Karpas-422 (cell line): ENCODE measurements around the gene SLC25A36. TPM values are rescaled to one million over a fixed set of nuclear protein-coding genes. Genes with fewer than 3 reads are reported as not detected.

ENCODE experiments used
- DNase-seq: peaks from one replicate; pipeline ENCODE4 v3.0.0-alpha.2; 2015
- H2AFZ ChIP-seq: fragments of 200-600 bp; sonication (generic); 2 replicates; pipeline ENCODE4 v1.6.1; 2014; ENCODE audit warnings: antibody characterized with exemption, low read length, mixed read lengths
- H3K27ac ChIP-seq: fragments of 200-600 bp; sonication (generic); 2 replicates; pipeline ENCODE4 v1.5.1; 2014; ENCODE audit warnings: mild to moderate bottlenecking, low read length, moderate library complexity
- H3K27me3 ChIP-seq: fragments of 200-600 bp; sonication (generic); 2 replicates; pipeline ENCODE4 v1.6.1; 2014; ENCODE audit warnings: low read length, mixed read lengths
- H3K36me3 ChIP-seq: fragments of 200-600 bp; sonication (generic); 2 replicates; pipeline ENCODE4 v1.6.1; 2014; ENCODE audit warnings: low read length, mixed read lengths; ENCODE audit not compliant: insufficient read depth
- H3K4me1 ChIP-seq: fragments of 200-600 bp; sonication (generic); 2 replicates; pipeline ENCODE4 v1.6.1; 2014; ENCODE audit warnings: mild to moderate bottlenecking, low read length, mixed read lengths
- H3K4me2 ChIP-seq: fragments of 200-600 bp; sonication (generic); 2 replicates; pipeline ENCODE4 v1.6.1; 2014; ENCODE audit warnings: low read length, low read depth, mild to moderate bottlenecking; ENCODE audit not compliant: poor library complexity, severe bottlenecking
- H3K4me3 ChIP-seq: fragments of 200-600 bp; sonication (generic); 2 replicates; pipeline ENCODE4 v1.5.1; 2014; ENCODE audit warnings: mild to moderate bottlenecking, antibody characterized with exemption, low read length, mixed read lengths
- H3K79me2 ChIP-seq: fragments of 200-600 bp; sonication (generic); 2 replicates; pipeline ENCODE4 v1.6.1; 2014; ENCODE audit warnings: mild to moderate bottlenecking, low read length, mixed read lengths
- H3K9ac ChIP-seq: fragments of 200-600 bp; sonication (generic); 2 replicates; pipeline ENCODE4 v1.6.0; 2014; ENCODE audit warnings: low read length
- H3K9me2 ChIP-seq: fragments of 200-600 bp; sonication (generic), shearing (Covaris generic); replicated peaks from 2 replicates; pipeline ENCODE4 v1.6.0; 2014; ENCODE audit warnings: mild to moderate bottlenecking, low read length, moderate library complexity; ENCODE audit not compliant: insufficient read depth
- H3K9me3 ChIP-seq: fragments of 300-700, 200-600 bp; sonication (generic); 2 replicates; pipeline ENCODE4 v1.6.1; 2014; ENCODE audit warnings: low read length, mixed read lengths
- H4K20me1 ChIP-seq: fragments of 200-600 bp; sonication (generic); 2 replicates; pipeline ENCODE4 v1.6.1; 2014; ENCODE audit warnings: mild to moderate bottlenecking, antibody characterized with exemption, low read length, low read depth; ENCODE audit not compliant: insufficient read depth
- total RNA-seq: library from RNA; depleted of rRNA; stranded (reverse); fragments of >200 nt; shearing (Covaris generic); gene quantifications from 2 replicates; pipeline ENCODE4 v1.2.3, GENCODE V29; 2014; ENCODE audit warnings: low replicate concordance

The SLC25A36 gene
- total RNA-seq, 1 experiment from 2014 or later = 204 TPM

DNA sequence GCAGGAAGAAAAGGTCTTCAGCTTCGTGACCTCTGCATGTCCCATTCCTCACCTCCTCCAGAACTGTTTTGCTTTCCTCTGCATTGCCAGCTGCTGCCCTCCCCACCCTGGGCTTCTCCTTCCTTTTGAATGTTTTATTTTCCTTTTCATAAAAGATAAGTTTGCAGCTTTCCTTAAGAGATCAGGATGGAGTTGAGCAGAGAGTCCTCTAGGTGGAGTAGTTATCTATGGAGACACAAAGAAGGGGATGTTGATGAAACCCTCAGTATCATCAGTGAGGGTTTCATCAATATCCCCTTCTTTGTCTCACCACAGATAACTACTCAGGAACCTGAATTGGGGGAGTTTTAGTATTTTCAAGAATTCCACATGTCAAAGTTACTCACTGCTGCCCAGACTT lies 19.0 kb upstream of the SLC25A36 start:
- no peak overlapping the region for H3K27ac ChIP-seq
- no peaks in the 10 kb centered on the region for H3K9me2 ChIP-seq
- H3K4me2 ChIP-seq = no peak overlapping the region
- H3K27me3 ChIP-seq = no peaks in the 10 kb centered on the region
- peaks cover 5% of the 10 kb centered on the region; the same call in 1 of the 2 replicates for H3K4me1 ChIP-seq
- H3K9me3 ChIP-seq = no peaks in the 10 kb centered on the region
- no peak overlapping the region for H2AFZ ChIP-seq
- H3K36me3 ChIP-seq = no peaks in the 10 kb centered on the region
- peak; percentile 66 for DNase-seq
- no peaks in the 10 kb centered on the region for H3K79me2 ChIP-seq
- H3K4me3 ChIP-seq = no peak overlapping the region
- H3K9ac ChIP-seq = no peak overlapping the region
- H4K20me1 ChIP-seq = no peaks in the 10 kb centered on the region

DNA sequence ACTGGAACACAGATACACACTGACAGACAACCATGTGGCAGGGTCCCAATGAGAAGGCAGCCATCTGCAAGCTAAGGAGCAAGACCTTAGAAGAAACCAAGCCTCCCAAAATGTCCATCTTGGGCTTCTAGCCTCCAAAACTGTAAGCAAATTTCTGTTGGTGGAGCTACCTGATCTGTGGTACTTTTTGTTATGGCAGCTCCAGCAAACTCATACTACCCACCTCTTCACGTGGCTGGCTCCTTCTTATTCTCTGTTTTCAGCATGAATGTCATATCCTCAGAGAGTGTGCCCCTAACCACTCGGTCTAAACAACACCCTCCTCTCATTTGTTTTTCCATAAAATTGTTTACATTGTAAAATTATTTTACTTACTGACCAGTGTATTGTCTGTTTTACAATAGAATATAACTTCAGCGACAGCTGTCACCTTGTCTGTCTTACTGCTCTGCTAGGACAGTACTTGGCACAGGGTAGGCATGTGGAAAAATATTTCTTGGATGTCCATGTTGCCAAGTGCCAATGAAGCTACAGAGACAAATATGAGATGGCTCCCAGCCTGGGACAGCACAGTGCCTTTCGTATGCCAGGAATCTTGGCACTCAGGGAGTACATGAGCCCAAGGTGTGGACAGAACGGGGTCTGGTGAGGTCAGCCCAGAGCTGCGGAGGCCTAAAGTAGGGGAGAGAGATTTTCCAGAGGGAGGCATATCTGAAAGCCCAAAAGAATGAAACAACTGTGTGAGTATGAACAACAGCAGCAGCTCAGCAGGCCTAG lies 17.4 kb upstream of the SLC25A36 start:
- no peaks in the 10 kb centered on the region for H3K36me3 ChIP-seq
- peaks cover 5% of the 10 kb centered on the region; the same call in 1 of the 2 replicates for H3K4me1 ChIP-seq
- no peaks in the 10 kb centered on the region for H3K27me3 ChIP-seq
- H3K79me2 ChIP-seq = no peaks in the 10 kb centered on the region
- H3K4me2 ChIP-seq = no peak overlapping the region
- no peak for DNase-seq
- H3K9ac ChIP-seq = no peak overlapping the region
- H2AFZ ChIP-seq = no peak overlapping the region
- H3K9me3 ChIP-seq = no peaks in the 10 kb centered on the region
- H4K20me1 ChIP-seq = no peaks in the 10 kb centered on the region
- H3K4me3 ChIP-seq = no peak overlapping the region
- no peak overlapping the region for H3K27ac ChIP-seq
- no peaks in the 10 kb centered on the region for H3K9me2 ChIP-seq

DNA sequence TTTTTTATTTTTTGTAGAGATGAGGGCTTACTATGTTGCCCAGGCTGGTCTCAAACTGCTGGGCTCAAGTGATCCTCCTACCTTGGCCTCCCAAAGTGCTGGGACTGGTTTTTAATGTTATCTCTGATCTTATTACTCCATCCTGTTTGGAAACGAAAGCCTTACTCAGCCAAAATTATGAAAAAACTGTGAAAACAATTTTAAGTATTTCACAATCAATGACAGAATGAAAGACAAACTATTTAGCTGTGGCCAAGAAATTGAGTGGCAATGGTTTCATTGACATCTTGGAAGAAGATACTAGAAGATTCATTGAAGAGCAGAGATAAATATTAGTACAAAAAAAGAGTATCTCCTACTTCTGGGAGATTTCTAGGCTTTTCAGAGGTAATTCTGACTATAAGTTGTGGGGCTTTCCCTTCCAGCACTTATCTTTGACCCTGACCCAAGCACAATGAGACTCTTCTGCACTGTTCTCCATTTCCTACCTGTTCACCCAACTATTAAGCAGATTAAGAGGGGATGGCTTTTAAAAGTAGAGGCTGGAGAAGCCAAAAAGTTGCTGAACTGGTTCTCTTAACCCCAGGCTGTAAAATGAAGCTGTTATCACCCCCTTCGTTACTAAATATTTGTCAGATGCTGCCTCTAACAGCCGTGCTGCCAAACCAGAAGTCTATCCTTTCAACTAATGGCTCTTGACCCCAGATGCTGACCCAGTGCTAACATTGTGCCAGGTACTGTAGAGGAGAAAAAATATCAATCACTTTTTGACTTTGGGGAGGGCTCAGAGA lies 14.2 kb upstream of the SLC25A36 start:
- no peak overlapping the region for H3K9ac ChIP-seq
- no peak overlapping the region for H2AFZ ChIP-seq
- no peaks in the 10 kb centered on the region for H3K9me2 ChIP-seq
- no peak for DNase-seq
- H3K4me1 ChIP-seq = peaks cover 5% of the 10 kb centered on the region; the same call in 1 of the 2 replicates
- no peaks in the 10 kb centered on the region for H3K27me3 ChIP-seq
- no peaks in the 10 kb centered on the region for H4K20me1 ChIP-seq
- no peaks in the 10 kb centered on the region for H3K9me3 ChIP-seq
- H3K4me2 ChIP-seq = no peak overlapping the region
- no peak overlapping the region for H3K27ac ChIP-seq
- no peak overlapping the region for H3K4me3 ChIP-seq
- no peaks in the 10 kb centered on the region for H3K36me3 ChIP-seq
- no peaks in the 10 kb centered on the region for H3K79me2 ChIP-seq

GRCh38 chr3:140929446-140929845 lies 12.2 kb upstream of the SLC25A36 start:
- Histone ChIP-seq H3K4me3 (no peak overlapping the region), H3K9ac (no peak overlapping the region), H3K9me3 (no peaks in the 10 kb centered on the region), H4K20me1 (no peaks in the 10 kb centered on the region), H3K36me3 (no peaks in the 10 kb centered on the region), H3K27me3 (no peaks in the 10 kb centered on the region), H3K4me1 (peaks cover 5% of the 10 kb centered on the region; the same call in 1 of the 2 replicates), H3K9me2 (no peaks in the 10 kb centered on the region), H3K27ac (no peak overlapping the region), H2AFZ (no peak overlapping the region), H3K4me2 (no peak overlapping the region), H3K79me2 (no peaks in the 10 kb centered on the region)
- DNase-seq = no peak

GRCh38 chr3:140931016-140931454 lies 10.6 kb upstream of the SLC25A36 start:
- no peaks in the 10 kb centered on the region for H3K9me2 ChIP-seq
- H3K4me3 ChIP-seq = no peak overlapping the region; the same call in 1 of the 2 replicates
- H3K4me2 ChIP-seq = peak overlapping the region; percentile 28
- no peaks in the 10 kb centered on the region for H3K27me3 ChIP-seq
- no peak overlapping the region for H2AFZ ChIP-seq
- H3K4me1 ChIP-seq = no peaks in the 10 kb centered on the region
- H3K9ac ChIP-seq = no peak overlapping the region
- H3K79me2 ChIP-seq = no peaks in the 10 kb centered on the region
- peak; percentile 46 for DNase-seq
- H3K9me3 ChIP-seq = no peaks in the 10 kb centered on the region
- no peaks in the 10 kb centered on the region for H4K20me1 ChIP-seq
- no peak overlapping the region for H3K27ac ChIP-seq
- no peaks in the 10 kb centered on the region for H3K36me3 ChIP-seq

DNA sequence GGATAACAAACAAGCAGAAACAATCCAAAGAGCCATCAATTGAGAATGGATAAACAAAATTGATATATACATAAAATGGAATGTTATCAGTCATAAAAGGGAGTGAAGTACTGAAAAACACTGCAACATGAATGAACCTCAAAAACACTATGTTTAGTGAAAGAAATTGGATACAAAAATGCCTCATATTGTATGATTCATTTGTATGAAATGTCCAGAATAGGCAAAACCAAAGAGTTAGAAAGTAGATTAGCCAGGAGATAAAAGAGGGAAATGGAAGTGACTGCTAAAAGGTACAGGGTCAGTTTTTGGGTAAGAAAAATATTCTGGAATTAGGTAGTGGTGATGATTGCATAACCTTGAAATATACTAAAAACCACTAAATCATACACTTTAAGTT lies 9.8 kb upstream of the SLC25A36 start:
- no peaks in the 10 kb centered on the region for H3K27me3 ChIP-seq
- H3K9me2 ChIP-seq = no peaks in the 10 kb centered on the region
- no peak overlapping the region for H3K27ac ChIP-seq
- no peaks in the 10 kb centered on the region for H4K20me1 ChIP-seq
- no peak overlapping the region for H2AFZ ChIP-seq
- no peak overlapping the region for H3K9ac ChIP-seq
- no peaks in the 10 kb centered on the region for H3K36me3 ChIP-seq
- H3K4me2 ChIP-seq = no peak overlapping the region
- H3K4me1 ChIP-seq = no peaks in the 10 kb centered on the region
- H3K9me3 ChIP-seq = no peaks in the 10 kb centered on the region
- no peak for DNase-seq
- no peaks in the 10 kb centered on the region for H3K79me2 ChIP-seq
- H3K4me3 ChIP-seq = no peak overlapping the region

DNA sequence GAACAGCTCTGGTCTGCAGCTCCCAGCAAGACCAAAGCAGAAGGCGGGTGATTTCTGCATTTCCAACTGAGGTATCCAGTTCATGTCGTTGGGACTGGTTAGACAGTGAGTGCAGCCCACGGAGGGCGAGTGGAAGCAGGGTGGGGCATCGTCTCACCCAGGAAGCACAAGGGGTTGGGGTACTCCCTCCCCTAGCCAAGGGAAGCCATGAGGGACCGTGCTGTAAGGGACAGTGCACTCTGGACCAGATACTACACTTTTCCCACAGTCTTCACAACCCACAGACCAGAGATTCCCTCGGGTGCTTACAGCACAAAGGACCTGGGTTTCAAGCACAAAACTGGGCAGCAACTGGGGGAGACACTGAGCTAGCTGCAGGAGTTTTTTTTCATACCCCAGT lies 8.5 kb upstream of the SLC25A36 start:
- no peak overlapping the region for H3K4me2 ChIP-seq
- H4K20me1 ChIP-seq = no peaks in the 10 kb centered on the region
- H2AFZ ChIP-seq = no peak overlapping the region

GRCh38 chr3:140933552-140933951 lies 8.1 kb upstream of the SLC25A36 start:
- no peaks in the 10 kb centered on the region for H3K79me2 ChIP-seq
- no peaks in the 10 kb centered on the region for H3K36me3 ChIP-seq
- DNase-seq = no peak
- no peaks in the 10 kb centered on the region for H4K20me1 ChIP-seq
- no peak overlapping the region for H3K4me3 ChIP-seq
- H3K4me2 ChIP-seq = no peak overlapping the region
- no peak overlapping the region for H2AFZ ChIP-seq
- H3K27me3 ChIP-seq = no peaks in the 10 kb centered on the region
- no peaks in the 10 kb centered on the region for H3K9me3 ChIP-seq
- no peaks in the 10 kb centered on the region for H3K4me1 ChIP-seq
- no peaks in the 10 kb centered on the region for H3K9me2 ChIP-seq
- no peak overlapping the region for H3K27ac ChIP-seq
- H3K9ac ChIP-seq = no peak overlapping the region

More for the DNA sequence above, 8.5 kb upstream of the SLC25A36 start:
- Histone ChIP-seq H3K9me2 (no peaks in the 10 kb centered on the region), H3K79me2 (no peaks in the 10 kb centered on the region), H3K4me3 (no peak overlapping the region), H3K27ac (no peak overlapping the region), H3K9ac (no peak overlapping the region), H3K36me3 (no peaks in the 10 kb centered on the region), H3K27me3 (no peaks in the 10 kb centered on the region), H3K4me1 (no peaks in the 10 kb centered on the region), H3K9me3 (no peaks in the 10 kb centered on the region)
- DNase-seq = no peak
